MM.1S (cell line): Measurements from ENCODE around the gene VAPB.

Experiments
- DNase-seq: peaks from one replicate; pipeline ENCODE4 v3.0.0-alpha.2; 2015
- H2AFZ ChIP-seq: fragments of 300-600 bp; sonication (generic); 2 replicates; pipeline ENCODE4 v1.6.0; 2016; ENCODE audit warnings: antibody characterized with exemption, low read length
- H3F3A ChIP-seq: fragments of 300-600 bp; sonication (generic); 2 replicates; pipeline ENCODE4 v1.6.1; 2016; ENCODE audit warnings: mild to moderate bottlenecking, antibody characterized with exemption, low read length, moderate library complexity, mixed read lengths; ENCODE audit not compliant: insufficient read depth
- H3K27ac ChIP-seq: fragments of 300-600 bp; sonication (generic); 2 replicates; pipeline ENCODE4 v1.5.1; 2016; ENCODE audit warnings: mild to moderate bottlenecking, low read length
- H3K27me3 ChIP-seq: fragments of 300-600 bp; sonication (generic); replicated peaks from 2 replicates; pipeline ENCODE4 v1.6.0; 2016; ENCODE audit warnings: low read length; ENCODE audit not compliant: insufficient read depth
- H3K36me3 ChIP-seq: fragments of 300-600 bp; sonication (generic); replicated peaks from 2 replicates; pipeline ENCODE4 v1.6.1; 2016; ENCODE audit warnings: mild to moderate bottlenecking, low read length, mixed read lengths; ENCODE audit not compliant: insufficient read depth
- H3K4me1 ChIP-seq: fragments of 300-600 bp; sonication (generic); 2 replicates; pipeline ENCODE4 v1.6.1; 2016; ENCODE audit warnings: low read length, mixed read lengths
- H3K4me2 ChIP-seq: fragments of 300-600 bp; sonication (generic); 2 replicates; pipeline ENCODE4 v1.6.0; 2016; ENCODE audit warnings: low read depth, low read length
- H3K4me3 ChIP-seq: fragments of 300-600 bp; sonication (generic); 2 replicates; pipeline ENCODE4 v1.5.1; 2016; ENCODE audit warnings: low read length, mixed read lengths
- H3K79me2 ChIP-seq: fragments of 300-600 bp; sonication (generic); 2 replicates; pipeline ENCODE4 v1.6.1; 2016; ENCODE audit warnings: mixed run types, low read length, mixed read lengths
- H3K9ac ChIP-seq: fragments of 300-600 bp; sonication (generic); 2 replicates; pipeline ENCODE4 v1.6.1; 2016; ENCODE audit warnings: low read length, mixed read lengths
- H3K9me2 ChIP-seq: fragments of 300-600 bp; sonication (generic); replicated peaks from 2 replicates; pipeline ENCODE4 v1.6.1; 2016; ENCODE audit warnings: mild to moderate bottlenecking, low read length, mixed read lengths; ENCODE audit not compliant: insufficient read depth
- H3K9me3 ChIP-seq: fragments of 300-600 bp; sonication (generic); replicated peaks from 2 replicates; pipeline ENCODE4 v1.6.1; 2016; ENCODE audit warnings: mild to moderate bottlenecking, low read length, mixed read lengths; ENCODE audit not compliant: insufficient read depth
- H4K20me1 ChIP-seq: fragments of 300-600 bp; sonication (generic); 2 replicates; pipeline ENCODE4 v1.6.1; 2016; ENCODE audit warnings: mild to moderate bottlenecking, low read length, moderate library complexity, mixed read lengths; ENCODE audit not compliant: insufficient read depth
- CTCF ChIP-seq: fragments of 300-600 bp; sonication (generic); IDR thresholded peaks from 2 replicates; pipeline ENCODE4 v1.5.1; 2016; ENCODE audit warnings: antibody characterized with exemption, low read length, mixed read lengths
- EZH2 ChIP-seq: fragments of 300-600 bp; sonication (generic); optimal IDR thresholded peaks from 2 replicates; pipeline ENCODE3; 2017; ENCODE audit warnings: low read depth, mild to moderate bottlenecking, antibody characterized with exemption, low read length, mixed read lengths
- EZH2phosphoT487 ChIP-seq: fragments of 300-600 bp; sonication (generic); IDR thresholded peaks from 2 replicates; pipeline ENCODE4 v1.6.1; 2018; ENCODE audit warnings: antibody characterized with exemption, low read length

The VAPB gene

GRCh38 chr20:58471193-58472164, 82.5 kb downstream of the VAPB start:
- Histone ChIP-seq H3K27me3 (no peaks in the 10 kb centered on the region), H3K4me2 (no peak overlapping the region), H3K9me2 (no peaks in the 10 kb centered on the region), H2AFZ (no peak overlapping the region), H3K9ac (no peak overlapping the region), H3K9me3 (no peaks in the 10 kb centered on the region), H3K4me1 (no peaks in the 10 kb centered on the region), H3K79me2 (no peaks in the 10 kb centered on the region), H3K4me3 (no peak overlapping the region), H3F3A (no peaks in the 10 kb centered on the region), H3K27ac (no peak overlapping the region), H4K20me1 (no peaks in the 10 kb centered on the region), H3K36me3 (no peaks in the 10 kb centered on the region)
- TF ChIP-seq EZH2 (no peak), CTCF (no peak), EZH2phosphoT487 (no peak)
- no peak for DNase-seq

GRCh38 chr20:58472273-58473018, 83.4 kb downstream of the VAPB start:
- no peak for DNase-seq
- no peaks in the 10 kb centered on the region for H3K9me2 ChIP-seq
- H3K36me3 ChIP-seq: no peaks in the 10 kb centered on the region
- H3K9ac ChIP-seq: no peak overlapping the region
- no peaks in the 10 kb centered on the region for H3K27me3 ChIP-seq
- no peak for TF ChIP-seq EZH2phosphoT487
- TF ChIP-seq EZH2: no peak
- no peak for TF ChIP-seq CTCF
- H3K9me3 ChIP-seq: no peaks in the 10 kb centered on the region
- H3K4me3 ChIP-seq: no peak overlapping the region
- H4K20me1 ChIP-seq: no peaks in the 10 kb centered on the region
- no peak overlapping the region for H2AFZ ChIP-seq
- H3K27ac ChIP-seq: no peak overlapping the region
- no peaks in the 10 kb centered on the region for H3K4me1 ChIP-seq
- no peak overlapping the region for H3K4me2 ChIP-seq
- H3F3A ChIP-seq: no peaks in the 10 kb centered on the region
- H3K79me2 ChIP-seq: no peaks in the 10 kb centered on the region

- TF ChIP-seq CTCF (no peak), EZH2phosphoT487 (no peak), EZH2 (no peak)
- Histone ChIP-seq H3K4me2 (no peak overlapping the region), H2AFZ (no peak overlapping the region), H3K9ac (no peak overlapping the region), H3K4me1 (no peaks in the 10 kb centered on the region), H3K9me3 (no peaks in the 10 kb centered on the region), H3K36me3 (no peaks in the 10 kb centered on the region), H3K79me2 (no peaks in the 10 kb centered on the region), H3K9me2 (no peaks in the 10 kb centered on the region), H3K27me3 (no peaks in the 10 kb centered on the region), H3K4me3 (no peak overlapping the region), H3F3A (no peaks in the 10 kb centered on the region), H4K20me1 (no peaks in the 10 kb centered on the region), H3K27ac (no peak overlapping the region)
- DNase-seq: no peak
Measured at GRCh38 chr20:58473453-58474425, 84.7 kb downstream of the VAPB start.
